CD4-positive, alpha-beta memory T cell (primary cell): ENCODE measurements around the gene IGF2BP2. TPM values are rescaled to one million over a fixed set of nuclear protein-coding genes. Genes with fewer than 3 reads are reported as not detected.
A peak's percentile ranks its signal among the peaks of the same experiment; 100 is the strongest.
"Not testable (repeated sequence)": the region's sequence is repeated elsewhere in the genome, so short reads cannot be mapped to it uniquely, and the experiment has no call there.

Experiments used
- CTCF ChIA-PET: fragments of 350-600 bp; sonication (Branson Sonifier 250); formaldehyde crosslinking; loops from one replicate; lab custom pipeline; 2021; ENCODE audit warnings: inconsistent platforms; ENCODE audit not compliant: partially characterized antibody; lab: Charles Lee
- POLR2A ChIA-PET: fragments of 350-600 bp; sonication (Branson Sonifier 250); formaldehyde crosslinking; loops from one replicate; lab custom pipeline; 2021; ENCODE audit not compliant: partially characterized antibody; lab: Charles Lee
- DNase-seq, 5 donors: peaks; one replicate each; pipeline versions ENCODE4 v3.0.0 to v3.0.0-alpha.2; 2020 to 2022; ENCODE audit warnings: mixed read lengths in 1 of 5
- H3K27ac ChIP-seq: one replicate; pipeline ENCODE4 v1.7.0; 2013; ENCODE audit warnings: low read depth, low read length
- H3K27me3 ChIP-seq: 2 replicates; pipeline ENCODE4 v1.7.0; 2013; ENCODE audit warnings: mild to moderate bottlenecking, low read length, moderate library complexity; ENCODE audit not compliant: insufficient read depth
- H3K36me3 ChIP-seq: 2 replicates; pipeline ENCODE4 v1.7.0; 2013; ENCODE audit warnings: mild to moderate bottlenecking, low read length, moderate library complexity; ENCODE audit not compliant: insufficient read depth
- H3K4me1 ChIP-seq: 2 replicates; pipeline ENCODE4 v1.7.0; 2013; ENCODE audit warnings: mild to moderate bottlenecking, low read length, moderate library complexity; ENCODE audit not compliant: insufficient read depth
- H3K4me3 ChIP-seq, 2 donors: one replicate each; pipeline ENCODE4 v1.7.0; 2013; ENCODE audit warnings: low read length in 2 of 2, mild to moderate bottlenecking in 1 of 2
- H3K9me3 ChIP-seq, 2 donors: one replicate each; pipeline ENCODE4 v1.7.0; 2013; ENCODE audit warnings: low read length in 2 of 2, control low read depth in 1 of 2; ENCODE audit not compliant: control insufficient read depth in 1 of 2
- H3K27ac Mint-ChIP-seq, 7 donors: one replicate each; pipeline ENCODE4 v1.8.0; 2020 to 2021; ENCODE audit warnings: mixed read lengths in 7 of 7, mild to moderate bottlenecking in 6 of 7, inconsistent platforms in 3 of 7, moderate library complexity in 3 of 7
- H3K27me3 Mint-ChIP-seq, 2 donors: one replicate each; pipeline ENCODE4 v1.8.0; 2020 to 2021; ENCODE audit warnings: mixed read lengths in 2 of 2
- H3K36me3 Mint-ChIP-seq, 2 donors: one replicate each; pipeline ENCODE4 v1.8.0; 2020 to 2021; ENCODE audit warnings: mixed read lengths in 2 of 2, inconsistent platforms in 1 of 2, mild to moderate bottlenecking in 1 of 2
- H3K4me1 Mint-ChIP-seq, 4 donors: one replicate each; pipeline ENCODE4 v1.8.0; 2020 to 2021; ENCODE audit warnings: mixed read lengths in 4 of 4, mild to moderate bottlenecking in 1 of 4
- H3K4me3 Mint-ChIP-seq, 8 donors: one replicate each; pipeline ENCODE4 v1.8.0; 2020 to 2021; ENCODE audit warnings: mixed read lengths in 8 of 8, mild to moderate bottlenecking in 7 of 8, moderate library complexity in 6 of 8, inconsistent platforms in 3 of 8
- H3K9me3 Mint-ChIP-seq, 8 donors: one replicate each; pipeline ENCODE4 v1.8.0; 2020 to 2021; ENCODE audit warnings: mixed read lengths in 8 of 8, mild to moderate bottlenecking in 5 of 8, inconsistent platforms in 3 of 8, moderate library complexity in 1 of 8
- intact Hi-C: fragments of 100-400 bp; cut with micrococcal nuclease; formaldehyde crosslinking; loops from one replicate; pipeline ENCODE4 v1.15.1; 2023
- polyA plus RNA-seq, 2 donors: library from polyadenylated mRNA; unstranded; fragments of 300-500 nt; fragmentation: Illumina TruSeq; gene quantifications; one replicate each; pipeline ENCODE4 v1.2.3, GENCODE V29; 2021
- total RNA-seq, 2 experiments: library from RNA; stranded (reverse); gene quantifications; one replicate each; pipeline ENCODE4 v1.2.3, GENCODE V29; 2021

Gene IGF2BP2
- total and polyA plus RNA-seq, 4 experiments from 2014 or later = not detected

- POLR2A ChIA-PET, intact Hi-C loops: not testable (repeated sequence)
Measured at GRCh38 chr3:185838417-185838989, 13.7 kb upstream of the IGF2BP2 start.

GRCh38 chr3:185837414-185837813 is 12.6 kb upstream of the IGF2BP2 start:
- no peaks in the 10 kb centered on the region for H3K4me1 ChIP-seq
- no peaks in the 10 kb centered on the region for H3K36me3 ChIP-seq
- ChIA-PET POLR2A (no interaction called here), CTCF (no interaction called here)
- H3K4me3 ChIP-seq = no peak overlapping the region
- Mint-ChIP-seq H3K4me3 (no peak overlapping the region), H3K36me3 (no peaks in the 10 kb centered on the region), H3K27ac (no peak overlapping the region), H3K4me1 (no peaks in the 10 kb centered on the region), H3K9me3 (peaks cover 0 to 3% (median 0%) of the 10 kb centered on the region in 8 donors), H3K27me3 (peaks cover 22 to 28% of the 10 kb centered on the region in 2 donors)
- H3K27me3 ChIP-seq = no peaks in the 10 kb centered on the region
- intact Hi-C loops = no loop called here
- no peak for DNase-seq
- no peak overlapping the region for H3K27ac ChIP-seq
- no peaks in the 10 kb centered on the region for H3K9me3 ChIP-seq

More at GRCh38 chr3:185838417-185838989, 13.7 kb upstream of the IGF2BP2 start:
- H3K4me3 ChIP-seq, H3K9me3 ChIP-seq, H3K27ac Mint-ChIP-seq, H3K4me3 Mint-ChIP-seq, H3K27me3 ChIP-seq, H3K36me3 ChIP-seq, CTCF ChIA-PET, H3K36me3 Mint-ChIP-seq, H3K9me3 Mint-ChIP-seq, DNase-seq, H3K27ac ChIP-seq, H3K4me1 ChIP-seq, H3K4me1 Mint-ChIP-seq: not testable (repeated sequence)
- H3K27me3 Mint-ChIP-seq = peaks cover 20 to 27% of the 10 kb centered on the region in 2 donors

- Mint-ChIP-seq H3K4me3 (no peak overlapping the region), H3K36me3 (no peaks in the 10 kb centered on the region), H3K9me3 (peaks cover 0 to 5% (median 1%) of the 10 kb centered on the region in 8 donors), H3K4me1 (no peaks in the 10 kb centered on the region), H3K27me3 (peaks cover 27 to 41% of the 10 kb centered on the region in 2 donors), H3K27ac (no peak overlapping the region)
- POLR2A ChIA-PET = no interaction called here
- Histone ChIP-seq H3K27me3 (no peaks in the 10 kb centered on the region), H3K27ac (no peak overlapping the region), H3K9me3 (no peaks in the 10 kb centered on the region), H3K4me3 (no peak overlapping the region), H3K36me3 (no peaks in the 10 kb centered on the region), H3K4me1 (no peaks in the 10 kb centered on the region)
- CTCF ChIA-PET = no interaction called here
- no peak for DNase-seq
- intact Hi-C loops = no loop called here
Measured at GRCh38 chr3:185831990-185832389, 7.1 kb upstream of the IGF2BP2 start.

GRCh38 chr3:185831195-185831594 is 6.4 kb upstream of the IGF2BP2 start:
- intact Hi-C loops = no loop called here
- H3K9me3 Mint-ChIP-seq = peaks cover 0 to 5% (median 1%) of the 10 kb centered on the region in 8 donors
- Histone ChIP-seq H3K36me3 (no peaks in the 10 kb centered on the region), H3K27me3 (peaks cover 2% of the 10 kb centered on the region), H3K9me3 (no peaks in the 10 kb centered on the region), H3K4me3 (no peak overlapping the region), H3K27ac (no peak overlapping the region), H3K4me1 (no peaks in the 10 kb centered on the region)
- no peak for DNase-seq
- POLR2A ChIA-PET = no interaction called here
- peaks cover 0 to 1% of the 10 kb centered on the region in 2 donors for H3K36me3 Mint-ChIP-seq
- H3K27me3 Mint-ChIP-seq = peaks cover 35 to 48% of the 10 kb centered on the region in 2 donors
- peaks cover 1 to 8% (median 5%) of the 10 kb centered on the region in 4 donors for H3K4me1 Mint-ChIP-seq
- no peak overlapping the region for H3K27ac Mint-ChIP-seq
- CTCF ChIA-PET = no interaction called here
- no peak overlapping the region for H3K4me3 Mint-ChIP-seq

GRCh38 chr3:185830018-185830797 is 5.4 kb upstream of the IGF2BP2 start:
- Histone ChIP-seq H3K36me3 (no peaks in the 10 kb centered on the region), H3K4me3 (no peak overlapping the region), H3K9me3 (no peaks in the 10 kb centered on the region), H3K27ac (no peak overlapping the region), H3K27me3 (peaks cover 7% of the 10 kb centered on the region), H3K4me1 (no peaks in the 10 kb centered on the region)
- no peak for DNase-seq
- ChIA-PET POLR2A (no interaction called here), CTCF (no interaction called here)
- H3K27me3 Mint-ChIP-seq = peaks cover 36 to 49% of the 10 kb centered on the region in 2 donors
- peaks cover 0 to 5% (median 1%) of the 10 kb centered on the region in 8 donors for H3K9me3 Mint-ChIP-seq
- intact Hi-C loops = no loop called here
- peaks cover 0 to 1% of the 10 kb centered on the region in 2 donors for H3K36me3 Mint-ChIP-seq
- H3K27ac Mint-ChIP-seq = no peak overlapping the region
- H3K4me1 Mint-ChIP-seq = peaks cover 1 to 8% (median 6%) of the 10 kb centered on the region in 4 donors
- no peak overlapping the region for H3K4me3 Mint-ChIP-seq

- CTCF ChIA-PET = no interaction called here
- intact Hi-C loops = loop anchor here (10.0 kb wide), 1 partner anchor 106 kb away; the partner anchor contains the start of gene TRA2B
- DNase-seq = no peak
- H3K36me3 ChIP-seq = no peaks in the 10 kb centered on the region
- no peak overlapping the region for H3K4me3 ChIP-seq
- H3K27ac ChIP-seq = no peak overlapping the region
- peaks cover 3% of the 10 kb centered on the region for H3K4me1 ChIP-seq
- peaks cover 0 to 5% (median 1%) of the 10 kb centered on the region in 8 donors for H3K9me3 Mint-ChIP-seq
- H3K4me3 Mint-ChIP-seq = no peak overlapping the region
- peaks cover 7% of the 10 kb centered on the region for H3K27me3 ChIP-seq
- no peak overlapping the region for H3K27ac Mint-ChIP-seq
- peaks cover 0 to 1% of the 10 kb centered on the region in 2 donors for H3K36me3 Mint-ChIP-seq
- peaks cover 3 to 13% (median 10%) of the 10 kb centered on the region in 4 donors for H3K4me1 Mint-ChIP-seq
- H3K9me3 ChIP-seq = no peaks in the 10 kb centered on the region
- H3K27me3 Mint-ChIP-seq = peaks cover 35 to 47% of the 10 kb centered on the region in 2 donors
- POLR2A ChIA-PET = no interaction called here
Measured at GRCh38 chr3:185828755-185829154, 3.9 kb upstream of the IGF2BP2 start.

GRCh38 chr3:185827595-185828344 is 2.9 kb upstream of the IGF2BP2 start:
- no peaks in the 10 kb centered on the region for H3K9me3 ChIP-seq
- peaks cover 3 to 18% (median 11%) of the 10 kb centered on the region in 4 donors for H3K4me1 Mint-ChIP-seq
- peaks cover 12% of the 10 kb centered on the region for H3K4me1 ChIP-seq
- H3K27me3 ChIP-seq = peaks cover 11% of the 10 kb centered on the region
- H3K36me3 Mint-ChIP-seq = peaks cover 0 to 1% of the 10 kb centered on the region in 2 donors
- ChIA-PET POLR2A (no interaction called here), CTCF (no interaction called here)
- H3K4me3 ChIP-seq = no peak overlapping the region
- H3K27me3 Mint-ChIP-seq = peaks cover 36 to 52% of the 10 kb centered on the region in 2 donors
- H3K27ac ChIP-seq = no peak overlapping the region
- intact Hi-C loops = loop anchor here (10.0 kb wide), 1 partner anchor 107 kb away; the partner anchor contains the start of gene TRA2B
- no peak for DNase-seq
- no peak overlapping the region for H3K27ac Mint-ChIP-seq
- peaks cover 0 to 5% (median 1%) of the 10 kb centered on the region in 8 donors for H3K9me3 Mint-ChIP-seq
- peak overlapping the region in 2 of 8 donors; percentile 2 to 41 for H3K4me3 Mint-ChIP-seq
- no peaks in the 10 kb centered on the region for H3K36me3 ChIP-seq
